ENCODE data around the gene SLC35A4.

- TF ChIP-seq EZH2 (IDR thresholded peaks at IDR 0.05) = no peak
- no peak for TF ChIP-seq POLR2AphosphoS5 (IDR thresholded peaks at IDR 0.05; ENCODE audit: borderline replicate concordance, low read depth, low read length)
- no peak for TF ChIP-seq FOXP2 (optimal IDR thresholded peaks at IDR 0.05; ENCODE audit: control extremely low read depth, extremely low read length, insufficient read depth)
Measured at GRCh38 chr5:140571105-140571504, 6.5 kb downstream of the SLC35A4 start.
